ACC112 (cell line): ENCODE results near the gene WIPF1.

Source experiments
- H2AFZ ChIP-seq: fragments of 200-600 bp; sonication (generic); one replicate; pipeline ENCODE4 v1.6.0; 2017; ENCODE audit warnings: antibody characterized with exemption, low read length; ENCODE audit not compliant: unreplicated experiment
- H3K27ac ChIP-seq: fragments of 200-600 bp; sonication (generic); 2 replicates; pipeline ENCODE4 v1.5.1; 2014; ENCODE audit warnings: low read depth, mild to moderate bottlenecking, antibody characterized with exemption, low read length, moderate library complexity
- H3K27me3 ChIP-seq: fragments of 200-600 bp; sonication (generic); 2 replicates; pipeline ENCODE4 v1.6.1; 2014; ENCODE audit warnings: mild to moderate bottlenecking, antibody characterized with exemption, low read length, moderate library complexity, mixed read lengths; ENCODE audit not compliant: insufficient read depth
- H3K36me3 ChIP-seq: fragments of 200-600 bp; sonication (generic); 2 replicates; pipeline ENCODE4 v1.6.1; 2016; ENCODE audit warnings: mild to moderate bottlenecking, antibody characterized with exemption, low read length, moderate library complexity, mixed read lengths; ENCODE audit not compliant: insufficient read depth
- H3K4me1 ChIP-seq: fragments of 200-600 bp; sonication (generic); one replicate; pipeline ENCODE4 v1.6.1; 2016; ENCODE audit warnings: low read length, mixed read lengths; ENCODE audit not compliant: insufficient read depth, unreplicated experiment, control insufficient read depth
- H3K4me3 ChIP-seq: fragments of 200-600 bp; sonication (generic); 2 replicates; pipeline ENCODE4 v1.5.1; 2014; ENCODE audit warnings: mild to moderate bottlenecking, low read depth, low read length
- H3K79me2 ChIP-seq: fragments of 200-600 bp; sonication (generic); one replicate; pipeline ENCODE4 v1.6.0; 2016; ENCODE audit warnings: low read length; ENCODE audit not compliant: control insufficient read depth, unreplicated experiment, insufficient read depth

WIPF1 gene

GRCh38 chr2:174608866-174609214 lies 11.2 kb upstream of the WIPF1 start:
- H3K36me3 ChIP-seq, result no peaks in the 10 kb centered on the region
- peaks cover 7% of the 10 kb centered on the region for H3K79me2 ChIP-seq
- H2AFZ ChIP-seq, result no peak overlapping the region
- no peaks in the 10 kb centered on the region for H3K27me3 ChIP-seq
- no peak overlapping the region for H3K27ac ChIP-seq
- peaks cover 44% of the 10 kb centered on the region for H3K4me1 ChIP-seq
- no peak overlapping the region for H3K4me3 ChIP-seq

- Histone ChIP-seq H3K4me1 (peaks cover 43% of the 10 kb centered on the region), H3K27ac (no peak overlapping the region), H3K4me3 (no peak overlapping the region), H3K79me2 (peaks cover 4% of the 10 kb centered on the region), H3K27me3 (no peaks in the 10 kb centered on the region), H3K36me3 (no peaks in the 10 kb centered on the region), H2AFZ (no peak overlapping the region)
Measured at GRCh38 chr2:174607989-174608865, 10.6 kb upstream of the WIPF1 start.

DNA sequence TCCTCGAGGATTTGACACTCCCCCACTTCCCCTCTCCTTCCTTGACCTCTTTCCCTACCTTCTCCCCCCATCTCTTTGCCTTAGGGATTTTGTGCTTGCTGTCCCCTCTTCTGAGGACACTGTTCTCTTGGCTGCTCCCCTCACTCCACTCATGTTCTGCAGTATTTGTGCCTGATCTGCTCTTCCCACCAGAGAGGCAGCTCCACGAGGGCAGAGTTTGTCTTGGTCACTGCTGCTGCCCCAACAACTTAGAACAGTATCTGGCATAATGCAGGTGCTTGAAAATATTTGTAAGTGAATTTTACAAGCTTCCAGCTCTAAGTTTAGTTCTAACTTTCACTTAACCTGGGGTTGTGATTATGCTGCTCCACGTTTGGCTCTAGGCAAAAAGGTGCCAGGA lies 10.0 kb upstream of the WIPF1 start:
- H3K27me3 ChIP-seq, result no peaks in the 10 kb centered on the region
- H3K4me3 ChIP-seq, result no peak overlapping the region
- peaks cover 48% of the 10 kb centered on the region for H3K4me1 ChIP-seq
- no peak overlapping the region for H3K27ac ChIP-seq
- H3K36me3 ChIP-seq, result no peaks in the 10 kb centered on the region
- no peak overlapping the region for H2AFZ ChIP-seq
- H3K79me2 ChIP-seq, result peaks cover 3% of the 10 kb centered on the region

DNA sequence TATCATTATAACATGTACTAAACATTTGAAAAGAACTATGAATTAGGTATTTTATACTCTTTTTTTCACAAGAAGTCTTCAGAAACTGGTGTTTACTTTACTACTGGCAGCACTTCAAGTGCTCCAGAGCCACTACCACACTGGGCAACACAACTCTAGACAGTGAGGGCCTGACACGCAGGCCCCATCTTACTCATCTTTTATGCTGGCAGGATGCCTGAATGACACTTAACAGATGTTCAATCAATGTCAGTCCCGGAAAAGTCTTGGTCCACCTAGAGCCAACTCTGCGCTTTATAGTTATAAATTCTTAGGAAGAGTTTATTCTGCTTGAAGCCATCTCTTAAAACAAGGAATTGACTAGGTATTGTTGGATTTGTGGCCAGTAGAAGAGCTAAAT lies 8.7 kb upstream of the WIPF1 start:
- H3K4me1 ChIP-seq, result peaks cover 48% of the 10 kb centered on the region
- no peaks in the 10 kb centered on the region for H3K27me3 ChIP-seq
- peaks cover 3% of the 10 kb centered on the region for H3K79me2 ChIP-seq
- no peaks in the 10 kb centered on the region for H3K36me3 ChIP-seq
- peak overlapping the region; percentile 92 for H3K27ac ChIP-seq
- no peak overlapping the region for H2AFZ ChIP-seq
- H3K4me3 ChIP-seq, result peak overlapping the region; percentile 17; the same call in 1 of the 2 replicates

GRCh38 chr2:174605687-174606086 lies 8.1 kb upstream of the WIPF1 start:
- H3K27ac ChIP-seq, result peak overlapping the region; percentile 92
- H3K79me2 ChIP-seq, result peaks cover 3% of the 10 kb centered on the region
- no peaks in the 10 kb centered on the region for H3K27me3 ChIP-seq

GRCh38 chr2:174603280-174603679 lies 5.7 kb upstream of the WIPF1 start:
- H3K27ac ChIP-seq, result no peak overlapping the region
- H3K27me3 ChIP-seq, result no peaks in the 10 kb centered on the region
- no peak overlapping the region for H3K4me3 ChIP-seq
- no peaks in the 10 kb centered on the region for H3K36me3 ChIP-seq
- H3K4me1 ChIP-seq, result peaks cover 30% of the 10 kb centered on the region
- H2AFZ ChIP-seq, result no peak overlapping the region
- H3K79me2 ChIP-seq, result peaks cover 3% of the 10 kb centered on the region

More at GRCh38 chr2:174605687-174606086, 8.1 kb upstream of the WIPF1 start:
- Histone ChIP-seq H3K4me3 (0 out of 2 replicates have a peak overlapping the region, but pooled peaks have one; percentile 17), H2AFZ (peak overlapping the region; percentile 48), H3K4me1 (peaks cover 45% of the 10 kb centered on the region), H3K36me3 (no peaks in the 10 kb centered on the region)

GRCh38 chr2:174602745-174603144 lies 5.1 kb upstream of the WIPF1 start:
- peaks cover 31% of the 10 kb centered on the region for H3K4me1 ChIP-seq
- peaks cover 3% of the 10 kb centered on the region for H3K79me2 ChIP-seq
- H3K27ac ChIP-seq, result no peak overlapping the region
- no peak overlapping the region for H2AFZ ChIP-seq
- H3K4me3 ChIP-seq, result no peak overlapping the region
- no peaks in the 10 kb centered on the region for H3K36me3 ChIP-seq
- H3K27me3 ChIP-seq, result no peaks in the 10 kb centered on the region

GRCh38 chr2:174600349-174600748 lies 2.7 kb upstream of the WIPF1 start:
- Histone ChIP-seq H3K4me1 (peaks cover 36% of the 10 kb centered on the region), H2AFZ (no peak overlapping the region), H3K27me3 (no peaks in the 10 kb centered on the region), H3K36me3 (no peaks in the 10 kb centered on the region), H3K4me3 (no peak overlapping the region), H3K27ac (no peak overlapping the region), H3K79me2 (peaks cover 3% of the 10 kb centered on the region)

DNA sequence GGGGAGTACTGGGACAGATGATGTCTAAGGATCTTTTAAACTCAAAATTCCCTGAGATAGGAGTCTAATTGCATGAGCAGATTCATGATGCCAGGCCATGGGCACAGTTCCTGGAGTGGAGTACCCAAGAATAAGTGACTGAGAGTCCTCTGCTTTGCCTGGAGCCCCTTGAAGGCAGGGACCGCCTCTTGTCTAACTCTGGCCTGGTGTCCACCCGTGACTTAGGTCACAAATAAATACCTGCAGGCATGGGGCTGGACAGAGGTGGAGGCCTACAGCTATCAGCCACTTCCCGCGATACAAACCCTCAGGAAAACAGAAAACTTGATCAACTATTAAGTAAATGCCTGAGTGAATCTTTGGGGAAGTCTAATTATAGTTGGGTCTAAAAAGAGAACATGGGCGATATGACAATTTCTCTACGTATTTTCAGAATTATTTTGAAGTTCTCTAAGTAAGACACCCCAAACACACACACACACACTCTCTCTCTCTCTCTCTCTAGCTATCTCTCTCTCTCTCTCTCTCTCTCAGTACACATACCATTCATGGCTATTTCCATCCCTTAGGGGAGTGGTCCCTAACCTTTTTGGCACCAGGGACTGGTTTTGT lies 1.8 kb upstream of the WIPF1 start:
- Histone ChIP-seq H2AFZ (no peak overlapping the region), H3K27ac (no peak overlapping the region), H3K27me3 (no peaks in the 10 kb centered on the region), H3K79me2 (no peaks in the 10 kb centered on the region), H3K36me3 (no peaks in the 10 kb centered on the region), H3K4me3 (no peak overlapping the region), H3K4me1 (peaks cover 41% of the 10 kb centered on the region)

DNA sequence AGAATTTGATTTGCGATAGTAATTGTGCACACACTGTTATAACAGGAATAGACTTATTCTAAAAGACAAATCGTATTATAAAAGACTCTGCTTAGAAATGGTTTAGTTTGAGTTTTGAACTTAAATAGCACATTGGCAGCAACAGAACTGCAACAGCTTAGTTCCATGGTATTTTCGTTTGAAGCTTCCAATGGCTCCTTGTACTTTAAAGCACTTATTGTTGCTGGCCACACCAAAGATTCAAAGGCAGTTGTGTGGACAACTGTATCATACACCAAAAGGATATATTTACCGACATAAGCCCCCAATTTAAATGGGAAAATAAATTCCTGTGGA lies 627 bp downstream of the WIPF1 start:
- Histone ChIP-seq H3K4me1 (peaks cover 50% of the 10 kb centered on the region), H3K36me3 (no peaks in the 10 kb centered on the region), H3K4me3 (peak overlapping the region; percentile 56), H3K27ac (peak overlapping the region; percentile 92), H3K79me2 (peaks cover 5% of the 10 kb centered on the region), H3K27me3 (no peaks in the 10 kb centered on the region), H2AFZ (peak overlapping the region; percentile 19)

- peak overlapping the region; percentile 56 for H3K4me3 ChIP-seq
- H3K27ac ChIP-seq, result peak overlapping the region; percentile 92
- peaks cover 60% of the 10 kb centered on the region for H3K4me1 ChIP-seq
Measured at GRCh38 chr2:174595891-174596397, 1.7 kb downstream of the WIPF1 start.

More at GRCh38 chr2:174595891-174596397, 1.7 kb downstream of the WIPF1 start:
- H2AFZ ChIP-seq, result peak overlapping the region; percentile 57
- no peaks in the 10 kb centered on the region for H3K36me3 ChIP-seq
- H3K79me2 ChIP-seq, result peaks cover 9% of the 10 kb centered on the region
- H3K27me3 ChIP-seq, result no peaks in the 10 kb centered on the region
